ENCODE data around the gene ZNF565.
"Not testable (repeated sequence)": the region's sequence is repeated elsewhere in the genome, so short reads cannot be mapped to it uniquely, and the experiment has no call there.

ZNF565 gene

DNA sequence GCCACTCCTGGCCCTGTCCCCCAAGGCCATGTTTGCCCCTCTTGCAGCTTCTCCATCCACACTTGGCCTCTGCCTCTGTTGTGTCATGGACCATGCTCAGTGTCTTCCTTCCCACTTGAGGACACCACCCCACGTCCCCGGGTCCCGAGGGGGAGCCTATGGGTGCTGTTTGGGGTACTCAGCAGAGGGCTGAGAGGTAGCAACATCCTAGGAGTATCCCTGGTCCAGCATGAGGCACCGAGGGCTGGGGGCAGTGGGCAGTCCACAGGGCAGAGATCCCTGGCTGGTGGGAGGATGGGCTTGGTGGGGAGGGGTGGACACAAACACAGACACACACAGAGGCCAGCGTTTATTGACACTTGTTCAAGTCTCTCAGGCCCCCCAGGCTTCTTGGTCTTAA is 63.9 kb downstream of the ZNF565 start:
- no peak for DNase-seq (ENCODE audit: low read depth in 2 of 2)

DNA sequence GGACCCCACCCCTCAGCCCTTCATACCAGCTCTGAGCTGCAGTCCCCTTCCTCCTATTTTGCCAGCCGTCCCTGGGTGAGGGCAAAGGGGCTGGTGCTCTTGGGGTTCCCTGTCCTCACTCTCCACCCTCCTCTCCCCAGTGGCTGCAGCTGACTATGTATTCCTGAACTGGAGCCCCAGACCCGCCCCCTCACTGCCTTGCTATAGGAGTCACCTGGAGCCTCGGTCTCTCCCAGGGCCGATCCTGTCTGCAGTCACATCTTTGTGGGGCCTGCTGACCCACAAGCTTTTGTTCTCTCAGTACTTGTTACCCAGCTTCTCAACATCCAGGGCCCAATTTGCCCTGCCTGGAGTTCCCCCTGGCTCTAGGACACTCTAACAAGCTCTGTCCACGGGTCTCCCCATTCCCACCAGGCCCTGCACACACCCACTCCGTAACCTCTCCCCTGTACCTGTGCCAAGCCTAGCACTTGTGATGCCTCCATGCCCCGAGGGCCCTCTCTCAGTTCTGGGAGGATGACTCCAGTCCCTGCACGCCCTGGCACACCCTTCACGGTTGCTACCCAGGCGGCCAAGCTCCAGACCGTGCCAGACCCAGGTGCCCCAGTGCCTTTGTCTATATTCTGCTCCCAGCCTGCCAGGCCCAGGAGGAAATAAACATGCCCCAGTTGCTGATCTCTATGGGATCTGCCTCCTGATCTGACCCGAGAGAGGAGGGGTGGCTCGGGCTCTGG is 64.6 kb downstream of the ZNF565 start:
- no peak for DNase-seq (ENCODE audit: low read depth in 2 of 2)

DNA sequence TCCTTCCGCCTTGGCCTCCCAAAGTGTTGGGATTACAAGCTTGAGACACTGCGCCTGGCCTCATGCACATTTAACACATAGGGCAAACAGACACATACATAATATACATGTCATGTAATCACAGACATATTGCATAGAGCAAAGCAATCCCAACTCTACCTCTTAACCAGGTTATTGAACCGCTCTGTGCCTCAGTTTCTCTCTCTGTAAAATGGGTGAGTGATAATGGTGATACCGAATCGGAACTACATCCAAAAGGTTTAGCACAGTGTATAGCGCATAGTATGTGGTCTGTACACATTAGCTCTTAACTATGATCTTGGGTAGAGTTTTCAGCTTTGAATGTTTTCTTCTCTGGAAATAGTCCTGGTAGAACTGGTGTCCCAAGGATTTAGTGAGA is 69.8 kb downstream of the ZNF565 start:
- DNase-seq (ENCODE audit: low read depth in 2 of 2), result no peak

DNA sequence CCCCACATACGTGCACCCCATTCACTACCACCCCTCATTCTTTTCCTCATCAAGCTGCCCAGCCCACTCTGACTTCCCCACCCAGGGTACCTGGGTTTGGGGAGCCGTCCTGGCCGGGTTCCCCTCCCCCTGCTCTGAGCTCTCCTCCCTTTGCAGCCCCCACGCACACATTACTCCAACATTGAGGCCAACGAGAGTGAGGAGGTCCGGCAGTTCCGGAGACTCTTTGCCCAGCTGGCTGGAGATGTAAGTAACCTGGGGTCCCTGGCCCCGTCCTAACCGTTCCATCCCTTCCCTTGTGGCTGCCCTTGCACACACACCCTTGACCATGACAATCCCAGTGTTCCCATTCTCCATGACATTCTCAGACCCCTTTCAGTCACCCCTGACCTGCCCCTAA is 72.0 kb downstream of the ZNF565 start:
- no peak for DNase-seq (ENCODE audit: low read depth in 2 of 2)

DNA sequence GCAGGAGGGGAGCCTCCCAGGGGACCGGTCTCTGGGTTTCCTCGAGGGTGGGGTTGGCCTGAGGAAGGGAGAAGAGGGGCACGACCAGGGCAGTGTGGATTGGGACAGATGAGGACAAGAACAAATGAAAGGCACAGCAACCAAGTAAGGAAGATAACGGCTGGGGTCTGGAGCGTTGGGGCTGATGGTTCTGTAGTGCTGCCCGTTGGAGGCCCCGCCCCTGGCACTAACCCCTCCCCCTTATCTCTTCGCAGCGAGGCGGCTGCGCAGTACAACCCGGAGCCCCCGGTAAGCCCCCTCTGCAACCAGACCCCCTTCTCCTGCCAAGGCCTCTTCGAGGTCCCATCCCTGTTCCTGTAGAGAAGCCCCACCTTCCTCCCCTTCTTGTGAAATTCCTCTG is 72.4 kb downstream of the ZNF565 start:
- no peak for DNase-seq (ENCODE audit: low read depth in 2 of 2)

DNA sequence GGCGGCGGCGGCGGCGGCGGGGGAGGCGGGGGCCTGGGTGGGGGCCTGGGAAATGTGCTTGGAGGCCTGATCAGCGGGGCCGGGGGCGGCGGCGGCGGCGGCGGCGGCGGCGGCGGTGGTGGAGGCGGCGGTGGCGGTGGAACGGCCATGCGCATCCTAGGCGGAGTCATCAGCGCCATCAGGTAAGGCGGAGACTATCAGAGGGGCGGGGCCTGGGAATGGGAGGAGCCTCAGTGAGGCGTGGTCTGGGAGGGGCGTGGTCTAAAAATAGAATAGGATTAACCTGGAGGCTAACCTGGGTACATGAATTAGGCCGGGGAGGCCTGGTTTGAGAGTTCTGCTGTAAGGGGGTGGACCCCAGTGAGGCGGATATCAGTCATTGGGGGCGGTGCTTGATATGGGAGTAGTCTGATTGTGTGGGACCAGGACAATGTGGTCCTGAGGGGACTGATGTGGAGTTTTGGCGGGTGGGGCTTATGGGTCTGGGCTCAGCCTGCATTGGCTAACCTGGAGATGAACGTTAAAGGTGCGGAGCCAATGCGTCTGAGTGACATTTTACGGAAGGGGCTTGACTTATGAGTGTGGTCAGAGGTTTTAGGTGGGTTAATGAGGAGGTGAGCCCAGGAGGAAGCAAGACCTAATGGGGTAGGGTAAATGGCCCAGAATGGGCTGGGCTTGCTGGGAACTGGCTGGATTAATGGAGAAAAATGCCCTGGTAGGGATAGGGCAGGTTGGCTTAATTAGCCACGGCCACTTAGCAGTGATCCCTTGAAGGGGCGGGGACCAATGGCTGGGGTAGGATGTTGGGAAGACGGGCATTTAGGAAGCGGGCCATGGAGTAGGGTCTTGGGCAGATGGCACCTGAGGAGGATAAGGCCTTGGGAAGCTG is 73.2 kb downstream of the ZNF565 start:
- DNase-seq (ENCODE audit: low read depth in 2 of 2), result peak; percentile 85 to 87

DNA sequence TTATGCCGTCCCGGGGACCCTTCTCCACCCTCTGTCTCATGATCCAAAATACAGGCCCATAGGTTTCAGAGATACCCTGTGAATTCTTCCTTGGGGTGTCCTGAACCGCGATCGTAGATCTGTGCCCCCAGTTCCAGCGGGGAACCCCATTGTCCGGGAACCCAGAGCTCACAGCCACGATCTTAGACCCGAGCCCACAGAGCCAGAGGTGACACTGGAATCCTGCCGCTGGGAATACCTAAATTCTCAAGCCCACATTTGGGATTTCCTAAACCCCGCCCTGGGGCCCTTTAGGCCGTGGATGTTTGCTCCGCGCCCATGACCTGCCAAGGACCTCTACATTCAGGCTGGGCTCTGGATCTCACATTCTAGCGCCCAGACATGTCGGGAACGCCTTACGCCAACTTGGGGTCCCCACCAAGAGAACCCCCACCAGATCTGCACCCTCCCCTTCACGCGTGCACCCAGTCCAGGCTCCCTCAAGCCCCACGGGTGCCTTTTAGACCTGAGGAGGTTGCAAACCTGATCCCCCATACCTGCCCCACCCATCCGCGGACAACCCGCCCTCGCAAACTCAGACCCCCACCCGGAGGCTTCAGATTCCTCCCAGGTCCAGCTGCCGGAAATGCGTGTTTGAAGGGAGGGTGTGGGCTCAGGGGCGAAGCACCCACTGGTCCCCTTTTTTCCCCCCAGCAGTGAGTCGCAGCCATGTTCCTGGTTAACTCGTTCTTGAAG is 74.0 kb downstream of the ZNF565 start:
- DNase-seq (ENCODE audit: low read depth in 2 of 2), result peak in 1 of 2 donors; percentile 9

DNA sequence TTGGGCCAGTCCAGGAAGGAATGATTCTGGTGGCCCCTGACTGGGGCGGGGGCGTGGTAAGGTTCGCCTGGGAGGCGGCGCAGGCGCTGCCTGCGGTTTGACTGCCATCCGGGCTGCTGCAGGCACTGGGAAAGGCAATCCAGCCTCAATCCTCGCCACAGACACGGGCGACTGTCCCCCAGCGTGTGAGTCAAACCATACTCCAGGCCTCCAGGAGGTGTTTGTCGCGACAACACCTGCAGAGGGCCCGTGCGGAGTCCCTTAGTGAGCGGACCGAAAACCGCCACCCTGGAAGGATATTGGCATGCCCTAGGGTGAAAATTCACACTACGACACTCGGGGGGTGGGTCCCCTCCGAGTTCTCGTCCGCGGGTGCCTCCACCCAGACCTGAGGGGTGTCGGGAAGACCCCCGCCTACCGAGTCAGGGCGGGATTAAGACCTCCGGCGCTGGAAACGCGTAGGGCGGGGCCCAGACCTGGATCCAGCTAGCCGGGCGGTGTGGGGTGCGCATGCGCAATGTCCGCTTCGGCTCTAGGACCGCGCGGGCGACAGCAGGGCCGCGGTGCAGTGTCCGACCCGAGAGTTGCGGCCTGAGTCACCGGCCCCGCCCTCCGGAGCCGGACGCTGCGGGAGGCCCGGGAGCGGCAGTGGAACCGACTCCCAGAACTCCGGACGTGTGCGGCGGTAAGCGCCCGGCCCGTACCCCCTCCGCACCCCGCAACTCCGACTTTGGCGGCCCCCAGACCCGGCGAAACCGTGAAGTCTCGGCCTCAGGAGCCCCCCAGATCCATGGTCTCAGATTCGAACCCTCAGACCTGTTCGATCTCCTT is 74.8 kb downstream of the ZNF565 start, which contains the start of gene CAPNS1:
CAPNS1 (plus strand) TSS at position 594 of the 831 bp plus-strand sequence. CDS start 946 bp downstream, outside the sequence.
- peak; percentile 82 to 90 for DNase-seq (ENCODE audit: low read depth in 2 of 2)

DNA sequence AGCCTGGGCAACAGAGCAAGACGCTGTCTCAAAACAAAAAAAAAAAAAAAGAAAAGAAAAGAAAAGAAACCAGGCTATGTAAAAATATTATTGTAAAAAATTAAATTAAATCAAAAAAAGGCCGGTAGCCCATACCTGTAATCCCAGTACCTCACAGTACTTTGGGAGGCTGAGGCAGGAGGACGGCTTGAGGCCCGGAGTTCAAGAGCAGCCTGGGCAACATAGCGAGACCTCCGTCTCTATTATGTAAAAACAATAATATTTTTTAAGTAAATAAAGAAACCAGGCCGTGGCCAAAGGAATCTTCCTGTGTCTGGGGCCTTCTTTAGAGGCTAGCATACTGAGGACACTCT is 75.4 kb downstream of the ZNF565 start:
- no peak for DNase-seq (ENCODE audit: low read depth in 2 of 2)

DNA sequence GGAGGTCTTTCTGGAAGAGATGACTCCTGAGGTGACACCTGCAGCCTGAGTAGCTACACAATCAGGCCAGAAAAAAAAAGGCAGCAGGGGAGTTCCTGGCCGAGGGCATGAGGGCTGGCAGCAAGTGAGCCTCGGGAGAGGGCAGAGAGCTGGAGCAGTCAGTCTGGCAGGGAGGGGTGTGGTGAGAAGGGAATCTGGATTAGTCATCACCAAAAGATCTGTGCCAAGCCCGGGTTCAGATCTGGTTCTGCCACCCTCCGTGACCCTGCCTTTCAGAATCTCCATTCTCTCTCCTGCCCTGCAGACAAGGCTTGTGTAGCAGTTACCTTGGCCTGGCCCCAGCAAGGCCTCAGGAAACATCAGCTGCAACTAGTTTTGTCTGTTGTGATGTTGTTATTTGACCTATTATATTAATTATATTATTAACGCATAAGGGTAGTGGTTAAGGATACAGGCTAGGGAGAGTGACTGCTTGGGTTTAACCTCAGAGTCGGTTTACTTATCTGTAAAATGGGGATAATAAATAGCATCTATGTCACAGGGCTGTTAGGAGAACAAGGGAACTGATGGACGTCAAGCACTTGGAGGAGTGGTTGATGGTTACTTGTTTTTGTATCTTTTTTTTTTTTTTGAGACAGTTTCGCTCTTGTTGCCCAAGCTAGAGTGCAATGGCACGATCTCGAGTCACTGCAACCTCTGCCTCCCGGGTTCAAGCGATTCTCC is 77.3 kb downstream of the ZNF565 start:
- DNase-seq (ENCODE audit: low read depth in 2 of 2), result no peak

DNA sequence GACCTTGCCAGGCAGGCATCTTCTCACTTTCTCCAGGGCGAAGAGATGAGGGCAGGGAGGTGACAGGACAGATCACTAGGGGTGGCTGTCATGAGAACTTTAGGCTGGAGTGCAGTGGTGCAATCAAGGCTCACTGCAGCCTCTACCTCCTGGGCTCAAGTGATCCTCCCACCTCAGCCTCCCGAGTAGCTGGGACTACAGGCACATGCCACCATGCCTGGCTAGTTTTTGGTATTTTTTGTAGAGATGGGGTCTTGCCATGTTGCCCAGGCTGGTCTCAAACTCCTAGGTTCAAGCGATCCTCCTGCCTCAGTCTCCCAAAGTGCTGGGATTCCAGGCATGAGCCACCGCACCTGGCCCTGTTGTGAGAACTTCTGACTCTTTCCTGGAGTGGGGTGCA is 79.6 kb downstream of the ZNF565 start:
- not testable (repeated sequence) for DNase-seq (ENCODE audit: low read depth in 2 of 2)
